Gastroesophageal sphincter (tissue), 3 donors: ENCODE data around the gene TDRD9.

ENCODE experiments used
- EP300 ChIP-seq: sonication (generic); formaldehyde crosslinking; IDR thresholded peaks from one replicate; pipeline ENCODE4 v1.6.1; 2017; ENCODE audit warnings: antibody characterized with exemption, mild to moderate bottlenecking
- POLR2A ChIP-seq, 2 donors: fragments of 450-650 bp; IDR thresholded peaks; one replicate each; pipeline ENCODE4 v1.6.1; 2017; ENCODE audit warnings: antibody characterized with exemption in 2 of 2, mild to moderate bottlenecking in 2 of 2, moderate library complexity in 1 of 2
- POLR2AphosphoS5 ChIP-seq: sonication (generic); formaldehyde crosslinking; IDR thresholded peaks from one replicate; pipeline ENCODE4 v1.6.1; 2017; ENCODE audit warnings: antibody characterized with exemption
- TF ChIP-seq, protein P1 (sequence below), 4 experiments: fragments of 200-600 bp in 2 of 4; fragments of 450-650 bp in 2 of 4; sonication (generic) in 1 of 4; IDR thresholded peaks; one replicate each; pipeline ENCODE4 v1.5.1; 2017 to 2019; ENCODE audit warnings: antibody characterized with exemption in 4 of 4, mild to moderate bottlenecking in 2 of 4, moderate library complexity in 2 of 4

DNA sequence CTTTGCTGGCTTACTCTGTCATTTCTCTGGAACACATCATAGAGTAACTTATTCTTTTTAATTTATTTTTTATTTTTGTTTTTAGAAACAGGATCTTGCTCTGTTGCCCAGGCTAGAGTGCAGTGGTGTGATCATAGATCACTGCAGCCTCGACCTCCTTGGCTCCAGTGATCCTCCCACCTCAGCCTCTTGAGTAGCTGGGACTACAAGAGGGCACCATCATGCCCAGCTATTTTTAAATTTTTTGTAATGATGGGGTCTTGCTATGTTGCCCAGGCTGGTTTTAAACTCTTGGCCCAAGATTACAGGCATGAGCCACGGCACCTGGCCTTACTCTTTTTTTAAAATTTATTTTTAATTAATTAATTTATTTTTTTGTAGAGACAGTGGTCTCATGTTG is 46.3 kb downstream of the TDRD9 start:
- TF ChIP-seq POLR2AphosphoS5 = no peak
- TF ChIP-seq, protein P1, sequence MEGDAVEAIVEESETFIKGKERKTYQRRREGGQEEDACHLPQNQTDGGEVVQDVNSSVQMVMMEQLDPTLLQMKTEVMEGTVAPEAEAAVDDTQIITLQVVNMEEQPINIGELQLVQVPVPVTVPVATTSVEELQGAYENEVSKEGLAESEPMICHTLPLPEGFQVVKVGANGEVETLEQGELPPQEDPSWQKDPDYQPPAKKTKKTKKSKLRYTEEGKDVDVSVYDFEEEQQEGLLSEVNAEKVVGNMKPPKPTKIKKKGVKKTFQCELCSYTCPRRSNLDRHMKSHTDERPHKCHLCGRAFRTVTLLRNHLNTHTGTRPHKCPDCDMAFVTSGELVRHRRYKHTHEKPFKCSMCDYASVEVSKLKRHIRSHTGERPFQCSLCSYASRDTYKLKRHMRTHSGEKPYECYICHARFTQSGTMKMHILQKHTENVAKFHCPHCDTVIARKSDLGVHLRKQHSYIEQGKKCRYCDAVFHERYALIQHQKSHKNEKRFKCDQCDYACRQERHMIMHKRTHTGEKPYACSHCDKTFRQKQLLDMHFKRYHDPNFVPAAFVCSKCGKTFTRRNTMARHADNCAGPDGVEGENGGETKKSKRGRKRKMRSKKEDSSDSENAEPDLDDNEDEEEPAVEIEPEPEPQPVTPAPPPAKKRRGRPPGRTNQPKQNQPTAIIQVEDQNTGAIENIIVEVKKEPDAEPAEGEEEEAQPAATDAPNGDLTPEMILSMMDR (IDR thresholded peaks at IDR 0.05) = no peak
- TF ChIP-seq POLR2A (IDR thresholded peaks at IDR 0.05) = no peak
- no peak for TF ChIP-seq EP300
